HepG2 (cell line): ENCODE results near the gene OR2A25. TPM values are rescaled to one million over a fixed set of nuclear protein-coding genes. Genes with fewer than 3 reads are reported as not detected.

Experiments
- ATAC-seq: fragments of 200-7000 bp; cut with Tn5 transposase; 3 replicates; pipeline ENCODE4 v1.9.1; 2020; ENCODE audit warnings: mild to moderate bottlenecking, moderate library complexity
- BruUV-seq: library from RNA; stranded (reverse); fragments of 400-500 nt; replicated peaks from 2 replicates; lab custom pipeline; 2021; lab: Mats Ljungman, UMichigan
- CTCF ChIA-PET: fragments of 300-600 bp; formaldehyde crosslinking; extraction: SDS; loops from one replicate; lab custom pipeline; 2021; ENCODE audit warnings: low total read pairs, inconsistent platforms, low intra/inter-chr PET ratio; lab: Yijun Ruan, JAX
- POLR2A ChIA-PET: fragments of 350-600 bp; sonication (Branson Sonifier 250); formaldehyde crosslinking; loops from one replicate; lab custom pipeline; 2020; ENCODE audit warnings: antibody characterized with exemption, inconsistent platforms; lab: Yijun Ruan, JAX
- DNase-seq: peaks from one replicate; pipeline ENCODE4 v3.0.0-alpha.2; 2015; ENCODE audit warnings: low spot score
- FAIRE-seq: peaks from 3 replicates; lab custom pipeline; 2011; peaks lifted over from hg19 to GRCh38; lab: Jason Lieb, UNC
- H2AFZ ChIP-seq: one replicate; pipeline ENCODE4 v1.6.1; 2011; ENCODE audit warnings: low read length, inconsistent platforms
- H3K27ac ChIP-seq: fragments of 300-600 bp; 3 replicates; pipeline ENCODE4 v1.8.0; 2011; ENCODE audit warnings: mixed run types, mild to moderate bottlenecking, mixed read lengths, low read length, inconsistent platforms; ENCODE audit not compliant: insufficient read depth; ENCODE audit errors: extremely low read length
- H3K27me3 ChIP-seq, 2 experiments: fragments of 200-600 bp in 1 of 2; 2 replicates in 1 of 2; 3 replicates in 1 of 2; pipeline versions ENCODE4 v1.6.0 to v1.8.0; 2011; ENCODE audit warnings: low read length in 2 of 2, mild to moderate bottlenecking in 2 of 2, moderate library complexity in 2 of 2, inconsistent platforms in 1 of 2; ENCODE audit not compliant: insufficient read depth in 2 of 2, control insufficient read depth in 1 of 2
- H3K36me3 ChIP-seq, 2 experiments: fragments of 200-600 bp in 1 of 2; replicated peaks in 1 of 2; 2 replicates in 1 of 2; 3 replicates in 1 of 2; pipeline versions ENCODE4 v1.5.1 to v1.8.0; 2011; ENCODE audit warnings: low read length in 2 of 2, inconsistent platforms in 1 of 2; ENCODE audit not compliant: insufficient read depth in 2 of 2, control insufficient read depth in 1 of 2
- H3K4me1 ChIP-seq: 2 replicates; pipeline ENCODE4 v1.5.1; 2012; ENCODE audit warnings: low read length, inconsistent platforms; ENCODE audit not compliant: insufficient read depth
- H3K4me2 ChIP-seq: 2 replicates; pipeline ENCODE4 v1.6.0; 2011; ENCODE audit warnings: low read depth, low read length, inconsistent platforms
- H3K4me3 ChIP-seq, 3 experiments: fragments of 200-600 bp in 1 of 3; sonication (generic), shearing (Covaris generic) in 1 of 3; replicated peaks in 1 of 3; 2 replicates each; pipeline ENCODE4 v1.5.1; 2011 to 2016; ENCODE audit warnings: low read length in 3 of 3, inconsistent platforms in 2 of 3, low read depth in 2 of 3, mild to moderate bottlenecking in 2 of 3, control low read depth in 1 of 3, mixed read lengths in 1 of 3; ENCODE audit not compliant: insufficient read depth in 1 of 3
- H3K79me2 ChIP-seq: one replicate; pipeline ENCODE4 v1.6.1; 2011; ENCODE audit warnings: low read length, inconsistent platforms; ENCODE audit not compliant: insufficient read depth
- H3K9ac ChIP-seq: 2 replicates; pipeline ENCODE4 v1.6.0; 2011; ENCODE audit warnings: mild to moderate bottlenecking, low read depth, low read length, inconsistent platforms; ENCODE audit not compliant: insufficient read depth
- H3K9me3 ChIP-seq: 2 replicates; pipeline ENCODE4 v1.5.1; 2012; ENCODE audit warnings: mild to moderate bottlenecking, low read length
- H4K20me1 ChIP-seq: 2 replicates; pipeline ENCODE4 v1.6.0; 2011; ENCODE audit warnings: inconsistent platforms, mild to moderate bottlenecking, low read length, moderate library complexity; ENCODE audit not compliant: insufficient read depth
- AGO2 ChIP-seq: fragments of 200-400 bp; formaldehyde crosslinking; optimal IDR thresholded peaks from 2 replicates; pipeline ENCODE3; 2017; ENCODE audit warnings: mild to moderate bottlenecking, low read depth, low read length, moderate library complexity
- HMGA1 ChIP-seq: sonication (generic); formaldehyde crosslinking; conservative IDR thresholded peaks from 2 replicates; pipeline ENCODE4 v1.4.0; 2020; ENCODE audit warnings: missing genetic modification reagents
- KDM1A ChIP-seq: IDR thresholded peaks from 2 replicates; pipeline ENCODE4 v1.6.1; 2016; ENCODE audit warnings: missing compliant biosample characterization
- TBX2 ChIP-seq: sonication (generic); formaldehyde crosslinking; IDR thresholded peaks from 2 replicates; pipeline ENCODE4 v1.5.0; 2020; ENCODE audit warnings: missing genetic modification reagents, mild to moderate bottlenecking, borderline replicate concordance
- ZNF335 ChIP-seq: sonication (generic); formaldehyde crosslinking; IDR thresholded peaks from 2 replicates; pipeline ENCODE4 v1.4.0; 2020; ENCODE audit warnings: missing genetic modification reagents
- ZNF432 ChIP-seq: sonication (generic); formaldehyde crosslinking; IDR thresholded peaks from 2 replicates; pipeline ENCODE4 v1.5.0; 2020; ENCODE audit warnings: missing genetic modification reagents, mild to moderate bottlenecking, borderline replicate concordance
- WGBS: methylation state at CpG from one replicate; pipeline ENCODE4 v1.1.6; 2017; ENCODE audit warnings: low lambda C conversion rate; 5-methylcytosine and 5-hydroxymethylcytosine counted together
- in situ Hi-C: cut with HindIII; loops from 2 replicates; pipeline ENCODE4 v1.10.0; 2017; ENCODE audit warnings: low pct_unique_long_range_greater_than_20kb; ENCODE audit not compliant: extremely low pct_ligation_motif_present
- intact Hi-C: fragments of 100-400 bp; cut with micrococcal nuclease; formaldehyde crosslinking; loops from one replicate; pipeline ENCODE4 v1.10.0; 2022; ENCODE audit not compliant: unreplicated experiment
- polyA plus RNA-seq, 8 experiments: library from polyadenylated mRNA; depleted of rRNA in 3 of 8; stranded (reverse) in 7 of 8; unstranded in 1 of 8; fragments of >200 nt; fragmentation: Illumina TruSeq in 4 of 8; extraction: Trizol in 4 of 8; gene quantifications; 2 replicates each; pipeline versions ENCODE4 v1.2.1 to v1.2.3, GENCODE V29; 2011 to 2016; ENCODE audit warnings: low read depth in 4 of 8, missing spikeins in 1 of 8, mixed read lengths in 1 of 8; ENCODE audit not compliant: insufficient read depth in 1 of 8
- small RNA-seq, 3 experiments: library from RNA; depleted of rRNA; stranded (forward); fragments of <200 nt; gene quantifications; one replicate each; pipeline ENCODE3, GENCODE V24; 2012; ENCODE audit warnings: low read depth in 2 of 3, low replicate concordance in 1 of 3; ENCODE audit not compliant: insufficient read length in 3 of 3, insufficient read depth in 2 of 3
- total RNA-seq, 5 experiments: library from RNA; depleted of rRNA; stranded (reverse); fragments of >200 nt; fragmentation: Illumina TruSeq; extraction: Trizol; gene quantifications; 2 replicates each; pipeline ENCODE4 v1.2.3, GENCODE V29; 2016; ENCODE audit warnings: low read depth in 1 of 5

Gene OR2A25
- total and polyA plus RNA-seq, 2 of the 13 experiments (the other 11 are each of a cell fraction or from before 2014, with no cell fraction given), result 0.07 TPM; not detected in 1

GRCh38 chr7:144122876-144123275 is 53.3 kb downstream of the OR2A25 start, which contains the start of gene OR2A14:
TSS of gene OR2A14 (plus strand) at chr7:144123176. CDS start at chr7:144129113, 5,937 bp downstream.
- BruUV-seq, result no TSS peak
- H3K4me3 ChIP-seq, result no peak within 1 kb of the TSS
- WGBS, result 0% methylated on average over 1 of the region's 1 CpG
- H3K4me1 ChIP-seq, result no peaks in the 10 kb centered on the region
- DNase-seq (no peak), FAIRE-seq (no peak), ATAC-seq (no peak)
- H3K9ac ChIP-seq, result no peak within 1 kb of the TSS
- H3K9me3 ChIP-seq, result no peaks in the 10 kb centered on the region
- TF ChIP-seq ZNF335 (no peak), ZNF432 (CRISPR knock-in tag) (no peak), KDM1A (CRISPR knock-in tag) (no peak), TBX2 (CRISPR knock-in tag) (no peak), HMGA1 (CRISPR knock-in tag) (no peak), AGO2 (no peak)
- intact Hi-C loops, result no loop called here
- H3K79me2 ChIP-seq, result no peaks in the 10 kb centered on the region
- no peaks in the 10 kb centered on the region for H4K20me1 ChIP-seq
- H3K27me3 ChIP-seq, result no peaks in the 10 kb centered on the region
- no peaks in the 10 kb centered on the region for H3K36me3 ChIP-seq
- H3K4me2 ChIP-seq, result no peak within 1 kb of the TSS
- no peak within 1 kb of the TSS for H3K27ac ChIP-seq
- in situ Hi-C loops, result no loop called here
- H2AFZ ChIP-seq, result no peak within 1 kb of the TSS
- POLR2A ChIA-PET, result no interaction called here
- CTCF ChIA-PET, result no interaction called here

Small RNA genes within 50 kb of the gene (small RNA-seq; reads per million reads assigned to genes)
- gene OR2A41P, result 0 reads per million in 3 experiments

Other genes starting within 250 kb of the OR2A25 start
- 101 and 124 TPM in 2 replicates for gene TCAF1, start 167.6 kb upstream of the OR2A25 start, total RNA-seq (2016; rRNA removed; fragmentation: Illumina TruSeq; extraction: Trizol)
- gene TCAF1, start 167.6 kb upstream of the OR2A25 start, polyA plus RNA-seq (2011; rRNA removed), result 36.2 and 40.0 TPM in 2 replicates
- 0.13 TPM in 1 of 2 replicates, not detected in the other for gene OR2F2, start 134.6 kb upstream of the OR2A25 start, total RNA-seq (2016; rRNA removed; fragmentation: Illumina TruSeq; extraction: Trizol)
- gene OR2F2, start 134.6 kb upstream of the OR2A25 start, polyA plus RNA-seq (2011; rRNA removed), result not detected in 2 replicates
- gene OR2F1, start 115.0 kb upstream of the OR2A25 start, total RNA-seq (2016; rRNA removed; fragmentation: Illumina TruSeq; extraction: Trizol), result 0.90 and 1.5 TPM in 2 replicates
- gene OR2F1, start 115.0 kb upstream of the OR2A25 start, polyA plus RNA-seq (2011; rRNA removed), result 0.35 and 0.36 TPM in 2 replicates
- gene OR6B1, start 69.5 kb upstream of the OR2A25 start, total RNA-seq (2016; rRNA removed; fragmentation: Illumina TruSeq; extraction: Trizol), result not detected in 2 replicates
- 0.18 TPM in 2 replicates for gene OR6B1, start 69.5 kb upstream of the OR2A25 start, polyA plus RNA-seq (2011; rRNA removed)
- not detected in 2 replicates for gene OR2A5, start 20.9 kb upstream of the OR2A25 start, total RNA-seq (2016; rRNA removed; fragmentation: Illumina TruSeq; extraction: Trizol)
- gene OR2A5, start 20.9 kb upstream of the OR2A25 start, polyA plus RNA-seq (2011; rRNA removed), result not detected in 2 replicates
- gene OR2A12, start 16.5 kb downstream of the OR2A25 start, total RNA-seq (2016; rRNA removed; fragmentation: Illumina TruSeq; extraction: Trizol), result not detected in 2 replicates
- 0.18 TPM in 1 of 2 replicates, not detected in the other for gene OR2A12, start 16.5 kb downstream of the OR2A25 start, polyA plus RNA-seq (2011; rRNA removed)
- gene OR2A2, start 39.8 kb downstream of the OR2A25 start, total RNA-seq (2016; rRNA removed; fragmentation: Illumina TruSeq; extraction: Trizol), result not detected in 2 replicates
- gene OR2A2, start 39.8 kb downstream of the OR2A25 start, polyA plus RNA-seq (2011; rRNA removed), result not detected in 2 replicates
- not detected in 2 replicates for gene OR2A14, start 53.4 kb downstream of the OR2A25 start, total RNA-seq (2016; rRNA removed; fragmentation: Illumina TruSeq; extraction: Trizol)
- not detected in 2 replicates for gene OR2A14, start 53.4 kb downstream of the OR2A25 start, polyA plus RNA-seq (2011; rRNA removed)
- not detected in 2 replicates for gene CTAGE4, start 113.7 kb downstream of the OR2A25 start, total RNA-seq (2016; rRNA removed; fragmentation: Illumina TruSeq; extraction: Trizol)
- not detected in 2 replicates for gene CTAGE4, start 113.7 kb downstream of the OR2A25 start, polyA plus RNA-seq (2011; rRNA removed)
- gene ARHGEF35, start 126.0 kb downstream of the OR2A25 start, total RNA-seq (2016; rRNA removed; fragmentation: Illumina TruSeq; extraction: Trizol), result 0.18 TPM in 1 of 2 replicates, not detected in the other
- gene ARHGEF35, start 126.0 kb downstream of the OR2A25 start, polyA plus RNA-seq (2011; rRNA removed), result 0.03 TPM in 1 of 2 replicates, not detected in the other
- not detected in 2 replicates for gene OR2A42, start 169.8 kb downstream of the OR2A25 start, total RNA-seq (2016; rRNA removed; fragmentation: Illumina TruSeq; extraction: Trizol)
- not detected in 2 replicates for gene OR2A42, start 169.8 kb downstream of the OR2A25 start, polyA plus RNA-seq (2011; rRNA removed)
- not detected in 2 replicates for gene OR2A7, start 195.0 kb downstream of the OR2A25 start, total RNA-seq (2016; rRNA removed; fragmentation: Illumina TruSeq; extraction: Trizol)
- not detected in 2 replicates for gene OR2A7, start 195.0 kb downstream of the OR2A25 start, polyA plus RNA-seq (2011; rRNA removed)
- not detected in 2 replicates for gene CTAGE8, start 199.5 kb downstream of the OR2A25 start, total RNA-seq (2016; rRNA removed; fragmentation: Illumina TruSeq; extraction: Trizol)
- gene CTAGE8, start 199.5 kb downstream of the OR2A25 start, polyA plus RNA-seq (2011; rRNA removed), result not detected in 2 replicates
- gene OR2A1, start 242.6 kb downstream of the OR2A25 start, total RNA-seq (2016; rRNA removed; fragmentation: Illumina TruSeq; extraction: Trizol), result not detected in 2 replicates
- gene OR2A1, start 242.6 kb downstream of the OR2A25 start, polyA plus RNA-seq (2011; rRNA removed), result not detected in 2 replicates